Mesenchymal stem cell (in vitro differentiated cells and primary cell): Measurements from ENCODE around the gene C12orf43.

Source experiments
- DNase-seq: peaks from one replicate; pipeline ENCODE4 v3.0.0-alpha.2; 2013
- H2AFZ ChIP-seq: one replicate; pipeline ENCODE4 v1.6.1; 2013; ENCODE audit warnings: low read depth, mild to moderate bottlenecking, control low read depth, inconsistent platforms, low read length, moderate library complexity
- H2AK5ac ChIP-seq: 2 replicates; pipeline ENCODE4 v1.6.1; 2013; ENCODE audit warnings: low read length, moderate library complexity, mild to moderate bottlenecking, inconsistent platforms; ENCODE audit not compliant: severe bottlenecking
- H2BK120ac ChIP-seq: one replicate; pipeline ENCODE4 v1.6.1; 2013; ENCODE audit warnings: low read depth, mild to moderate bottlenecking, inconsistent platforms, low read length, moderate library complexity
- H2BK12ac ChIP-seq, 2 experiments: one replicate each; pipeline ENCODE4 v1.6.1; 2013; ENCODE audit warnings: inconsistent platforms in 2 of 2, low read length in 2 of 2, mild to moderate bottlenecking in 2 of 2, moderate library complexity in 2 of 2, control low read depth in 1 of 2
- H2BK15ac ChIP-seq: one replicate; pipeline ENCODE4 v1.6.1; 2013; ENCODE audit warnings: mild to moderate bottlenecking, low read depth, inconsistent platforms; ENCODE audit not compliant: poor library complexity, severe bottlenecking
- H2BK5ac ChIP-seq: 2 replicates; pipeline ENCODE4 v1.6.1; 2013; ENCODE audit warnings: low read depth, mild to moderate bottlenecking, low read length, control low read depth, inconsistent platforms; ENCODE audit not compliant: poor library complexity, severe bottlenecking
- H3K14ac ChIP-seq, 2 experiments: one replicate each; pipeline ENCODE4 v1.6.1; 2013; ENCODE audit warnings: inconsistent platforms in 2 of 2, low read length in 2 of 2, control low read depth in 1 of 2, mild to moderate bottlenecking in 1 of 2, moderate library complexity in 1 of 2
- H3K18ac ChIP-seq, 2 experiments: one replicate each; pipeline ENCODE4 v1.6.1; 2013; ENCODE audit warnings: inconsistent platforms in 2 of 2, low read length in 2 of 2, control low read depth in 1 of 2, low read depth in 1 of 2, mild to moderate bottlenecking in 1 of 2
- H3K23ac ChIP-seq, 2 experiments: one replicate each; pipeline ENCODE4 v1.6.1; 2013; ENCODE audit warnings: inconsistent platforms in 2 of 2, low read length in 2 of 2, mild to moderate bottlenecking in 2 of 2, moderate library complexity in 2 of 2, control low read depth in 1 of 2
- H3K27ac ChIP-seq: 2 replicates; pipeline ENCODE4 v1.5.1; 2013; ENCODE audit warnings: mild to moderate bottlenecking, moderate library complexity, low read length, control low read depth, inconsistent platforms; ENCODE audit not compliant: poor library complexity, severe bottlenecking
- H3K27me3 ChIP-seq, 2 experiments: 2 replicates each; pipeline versions ENCODE4 v1.6.1 to v1.7.0; 2013; ENCODE audit warnings: low read length in 2 of 2, mild to moderate bottlenecking in 2 of 2, moderate library complexity in 2 of 2, control low read depth in 1 of 2, inconsistent platforms in 1 of 2; ENCODE audit not compliant: control insufficient read depth in 1 of 2, insufficient read depth in 1 of 2
- H3K36me3 ChIP-seq, 2 experiments: 2 replicates each; pipeline versions ENCODE4 v1.6.1 to v1.7.0; 2013; ENCODE audit warnings: low read length in 2 of 2, control low read depth in 1 of 2, inconsistent platforms in 1 of 2, low read depth in 1 of 2, mild to moderate bottlenecking in 1 of 2; ENCODE audit not compliant: insufficient read depth in 2 of 2, control insufficient read depth in 1 of 2
- H3K4ac ChIP-seq, 2 experiments: one replicate each; pipeline ENCODE4 v1.6.1; 2013; ENCODE audit warnings: inconsistent platforms in 2 of 2, low read length in 2 of 2, mild to moderate bottlenecking in 2 of 2, moderate library complexity in 2 of 2, control low read depth in 1 of 2, low read depth in 1 of 2
- H3K4me1 ChIP-seq: 2 replicates; pipeline ENCODE4 v1.6.1; 2013; ENCODE audit warnings: low read depth, low read length, control low read depth; ENCODE audit not compliant: control insufficient read depth, insufficient read depth
- H3K4me2 ChIP-seq: 2 replicates; pipeline ENCODE4 v1.6.1; 2013; ENCODE audit warnings: low read length, mild to moderate bottlenecking, inconsistent platforms; ENCODE audit not compliant: poor library complexity, severe bottlenecking
- H3K4me3 ChIP-seq, 2 experiments: 2 replicates each; pipeline versions ENCODE4 v1.5.1 to v1.7.0; 2013; ENCODE audit warnings: low read length in 2 of 2, mild to moderate bottlenecking in 2 of 2, control low read depth in 1 of 2, low read depth in 1 of 2; ENCODE audit not compliant: insufficient read depth in 1 of 2
- H3K79me1 ChIP-seq: replicated peaks from 2 replicates; pipeline ENCODE4 v1.6.1; 2013; ENCODE audit warnings: mild to moderate bottlenecking, control low read depth, low read length, inconsistent platforms; ENCODE audit not compliant: poor library complexity, severe bottlenecking
- H3K9ac ChIP-seq: 2 replicates; pipeline ENCODE4 v1.7.0; 2013; ENCODE audit warnings: mild to moderate bottlenecking, low read length, moderate library complexity
- H3K9me3 ChIP-seq: 2 replicates; pipeline ENCODE4 v1.7.0; 2013; ENCODE audit warnings: mild to moderate bottlenecking, low read length; ENCODE audit not compliant: control insufficient read depth
- H4K8ac ChIP-seq: one replicate; pipeline ENCODE4 v1.6.1; 2013; ENCODE audit warnings: inconsistent platforms, mild to moderate bottlenecking, low read length, moderate library complexity
- H4K91ac ChIP-seq: one replicate; pipeline ENCODE4 v1.6.1; 2013; ENCODE audit warnings: mild to moderate bottlenecking, low read length, inconsistent platforms
- WGBS: methylation state at CpG from one replicate; pipeline ENCODE4 v1.1.7; 2013; ENCODE audit warnings: mixed read lengths; 5-methylcytosine and 5-hydroxymethylcytosine counted together

C12orf43 gene

GRCh38 chr12:120979862-120980696, 36.2 kb downstream of the C12orf43 start:
- WGBS, result 71% methylated on average over 10 of the region's 11 CpGs
- H3K4me3 ChIP-seq, result no peak overlapping the region

GRCh38 chr12:120979220-120979861, 36.9 kb downstream of the C12orf43 start:
- Histone ChIP-seq H2BK120ac (no peak overlapping the region), H2BK12ac (no peak overlapping the region)

More at GRCh38 chr12:120979862-120980696, 36.2 kb downstream of the C12orf43 start:
- Histone ChIP-seq H2BK5ac (no peak overlapping the region), H3K4ac (no peak overlapping the region), H2AFZ (no peak overlapping the region), H2AK5ac (no peak overlapping the region), H3K23ac (no peak overlapping the region), H2BK12ac (no peak overlapping the region), H3K18ac (no peak overlapping the region), H4K91ac (no peak overlapping the region), H3K4me2 (peak overlapping the region; percentile 23), H3K79me1 (no peaks in the 10 kb centered on the region), H3K27me3 (peaks cover 0 to 23% of the 10 kb centered on the region in 2 experiments), H3K14ac (no peak overlapping the region), H2BK15ac (no peak overlapping the region), H3K36me3 (no peaks in the 10 kb centered on the region), H2BK120ac (no peak overlapping the region), H3K27ac (peak overlapping the region; percentile 17), H3K9ac (no peak overlapping the region), H3K4me1 (peaks cover 35% of the 10 kb centered on the region), H3K9me3 (no peaks in the 10 kb centered on the region), H4K8ac (no peak overlapping the region)
- no peak for DNase-seq

GRCh38 chr12:120978296-120979219, 37.7 kb downstream of the C12orf43 start, which contains the start of gene HNF1A:
Gene HNF1A, plus strand, starts transcription at chr12:120978543. Its CDS starts 226 bp downstream, at chr12:120978769.
- Histone ChIP-seq H4K8ac (no peak within 1 kb of the TSS), H2BK5ac (no peak within 1 kb of the TSS), H3K14ac (no peak within 1 kb of the TSS), H3K9me3 (no peaks in the 10 kb centered on the region), H2BK120ac (no peak within 1 kb of the TSS), H2BK12ac (no peak within 1 kb of the TSS), H3K9ac (no peak within 1 kb of the TSS), H4K91ac (no peak within 1 kb of the TSS), H2AFZ (no peak within 1 kb of the TSS), H2BK15ac (no peak within 1 kb of the TSS), H3K4me1 (peaks cover 33% of the 10 kb centered on the region), H3K4ac (no peak within 1 kb of the TSS), H3K4me2 (no peak within 1 kb of the TSS), H3K36me3 (no peaks in the 10 kb centered on the region), H3K18ac (no peak within 1 kb of the TSS), H3K4me3 (no peak within 1 kb of the TSS), H3K27me3 (peaks cover 0 to 27% of the 10 kb centered on the region in 2 experiments), H3K27ac (no peak within 1 kb of the TSS), H3K79me1 (no peaks in the 10 kb centered on the region), H3K23ac (no peak within 1 kb of the TSS), H2AK5ac (no peak within 1 kb of the TSS)
- 88% methylated on average over 40 of the region's 40 CpGs for WGBS
- no peak for DNase-seq

More at GRCh38 chr12:120979220-120979861, 36.9 kb downstream of the C12orf43 start:
- no peak overlapping the region for H3K14ac ChIP-seq
- no peaks in the 10 kb centered on the region for H3K36me3 ChIP-seq
- H2BK15ac ChIP-seq, result no peak overlapping the region
- no peak overlapping the region for H2AK5ac ChIP-seq
- H2BK5ac ChIP-seq, result no peak overlapping the region
- H3K4me1 ChIP-seq, result peaks cover 34% of the 10 kb centered on the region
- no peak for DNase-seq
- no peak overlapping the region for H3K23ac ChIP-seq
- H3K27ac ChIP-seq, result no peak overlapping the region
- H3K18ac ChIP-seq, result no peak overlapping the region
- no peak overlapping the region for H4K91ac ChIP-seq
- WGBS, result 93% methylated on average over 8 of the region's 10 CpGs
- H3K9ac ChIP-seq, result no peak overlapping the region
- no peak overlapping the region for H3K4me3 ChIP-seq
- H3K9me3 ChIP-seq, result no peaks in the 10 kb centered on the region
- no peak overlapping the region for H2AFZ ChIP-seq
- no peaks in the 10 kb centered on the region for H3K79me1 ChIP-seq
- no peak overlapping the region for H3K4ac ChIP-seq
- H3K27me3 ChIP-seq, result peaks cover 0 to 23% of the 10 kb centered on the region in 2 experiments
- no peak overlapping the region for H4K8ac ChIP-seq
- no peak overlapping the region for H3K4me2 ChIP-seq
